ENCODE data around the gene SOWAHA.

SOWAHA gene

GRCh38 chr5:132832612-132833011 lies 19.5 kb downstream of the SOWAHA start:
- Histone ChIP-seq H3K4me2 (ENCODE audit: low read length) (no peak overlapping the region), H3K27ac (ENCODE audit: low read depth, low read length, poor library complexity, severe bottlenecking) (no peak overlapping the region), H4K20me1 (ENCODE audit: insufficient read depth, low read length) (no peaks in the 10 kb centered on the region), H3K9me3 (ENCODE audit: low read length) (no peaks in the 10 kb centered on the region), H2AFZ (ENCODE audit: low read length) (no peak overlapping the region), H3K9me2 (ENCODE audit: low read depth, low read length) (no peaks in the 10 kb centered on the region), H3K79me2 (ENCODE audit: insufficient read depth, low read length) (no peaks in the 10 kb centered on the region), H3K4me3 (ENCODE audit: low read depth, low read length, poor library complexity, severe bottlenecking) (no peak overlapping the region), H3K36me3 (ENCODE audit: insufficient read depth, low read length) (no peaks in the 10 kb centered on the region), H3K27me3 (ENCODE audit: insufficient read depth, low read length) (no peaks in the 10 kb centered on the region), H3K9ac (ENCODE audit: low read length) (no peak overlapping the region), H3F3A (ENCODE audit: insufficient read depth, low read length) (no peaks in the 10 kb centered on the region), H3K4me1 (ENCODE audit: insufficient read depth, low read length, severe bottlenecking) (peaks cover 5% of the 10 kb centered on the region)
- no peak for TF ChIP-seq EZH2 (IDR thresholded peaks at IDR 0.05; ENCODE audit: borderline replicate concordance, low read length)
- TF ChIP-seq CTCF (IDR thresholded peaks at IDR 0.05; ENCODE audit: low read length): no peak

DNA sequence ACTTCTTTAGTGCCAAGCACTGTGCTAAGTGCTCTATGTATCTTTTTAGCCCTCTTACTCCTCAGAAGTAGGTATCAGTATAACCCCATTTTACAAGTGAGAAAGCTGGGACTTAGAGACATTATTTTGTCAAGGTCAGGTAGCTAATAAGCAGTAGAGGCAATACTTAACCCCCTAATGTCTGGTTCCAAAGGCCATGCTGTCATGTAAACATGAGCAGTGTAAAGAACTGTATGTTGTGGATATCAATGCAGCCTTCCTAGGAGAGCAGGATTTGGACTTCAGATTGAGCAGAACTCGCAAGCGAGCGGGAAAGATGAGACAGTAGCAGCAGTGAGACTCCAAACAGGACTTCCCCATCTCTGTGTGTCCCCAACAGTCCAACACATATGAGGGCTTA lies 21.0 kb downstream of the SOWAHA start:
- no peak overlapping the region for H3K4me2 ChIP-seq (ENCODE audit: low read length)
- no peaks in the 10 kb centered on the region for H4K20me1 ChIP-seq (ENCODE audit: insufficient read depth, low read length)
- no peaks in the 10 kb centered on the region for H3K79me2 ChIP-seq (ENCODE audit: insufficient read depth, low read length)
- no peaks in the 10 kb centered on the region for H3F3A ChIP-seq (ENCODE audit: insufficient read depth, low read length)
- H3K9me2 ChIP-seq (ENCODE audit: low read depth, low read length): no peaks in the 10 kb centered on the region
- H3K4me1 ChIP-seq (ENCODE audit: insufficient read depth, low read length, severe bottlenecking): peaks cover 5% of the 10 kb centered on the region
- H3K27ac ChIP-seq (ENCODE audit: low read depth, low read length, poor library complexity, severe bottlenecking): no peak overlapping the region
- no peak overlapping the region for H3K4me3 ChIP-seq (ENCODE audit: low read depth, low read length, poor library complexity, severe bottlenecking)
- no peaks in the 10 kb centered on the region for H3K9me3 ChIP-seq (ENCODE audit: low read length)
- H3K9ac ChIP-seq (ENCODE audit: low read length): no peak overlapping the region
- H3K27me3 ChIP-seq (ENCODE audit: insufficient read depth, low read length): no peaks in the 10 kb centered on the region
- no peak for TF ChIP-seq CTCF (IDR thresholded peaks at IDR 0.05; ENCODE audit: low read length)
- no peak for TF ChIP-seq EZH2 (IDR thresholded peaks at IDR 0.05; ENCODE audit: borderline replicate concordance, low read length)
- H3K36me3 ChIP-seq (ENCODE audit: insufficient read depth, low read length): no peaks in the 10 kb centered on the region
- H2AFZ ChIP-seq (ENCODE audit: low read length): no peak overlapping the region

DNA sequence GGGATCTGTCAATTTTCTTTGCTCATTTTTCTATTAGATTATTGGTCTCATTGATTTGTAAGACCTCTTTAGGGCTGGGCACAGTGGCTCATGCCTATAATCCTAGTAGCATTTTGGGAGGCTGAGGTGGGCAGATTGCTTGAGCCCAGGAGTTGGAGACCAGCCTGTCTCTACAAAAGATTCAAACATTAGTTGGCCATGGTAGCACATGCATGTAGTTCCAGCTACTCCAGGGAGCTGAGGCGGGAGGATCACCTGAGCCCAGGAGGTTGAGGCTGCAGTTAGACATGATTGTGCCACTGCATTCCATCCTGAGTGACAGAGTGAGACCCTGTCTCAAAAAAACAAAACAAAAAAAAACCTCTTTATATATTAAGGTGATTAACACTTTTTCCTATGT lies 23.8 kb downstream of the SOWAHA start:
- no peaks in the 10 kb centered on the region for H3F3A ChIP-seq (ENCODE audit: insufficient read depth, low read length)

More for the DNA sequence above, 23.8 kb downstream of the SOWAHA start:
- Histone ChIP-seq H3K27ac (ENCODE audit: low read depth, low read length, poor library complexity, severe bottlenecking) (no peak overlapping the region), H3K36me3 (ENCODE audit: insufficient read depth, low read length) (no peaks in the 10 kb centered on the region), H3K27me3 (ENCODE audit: insufficient read depth, low read length) (no peaks in the 10 kb centered on the region), H3K9me2 (ENCODE audit: low read depth, low read length) (no peaks in the 10 kb centered on the region), H2AFZ (ENCODE audit: low read length) (no peak overlapping the region), H3K4me2 (ENCODE audit: low read length) (no peak overlapping the region), H3K9ac (ENCODE audit: low read length) (no peak overlapping the region), H3K4me3 (ENCODE audit: low read depth, low read length, poor library complexity, severe bottlenecking) (no peak overlapping the region), H3K79me2 (ENCODE audit: insufficient read depth, low read length) (no peaks in the 10 kb centered on the region), H3K4me1 (ENCODE audit: insufficient read depth, low read length, severe bottlenecking) (no peaks in the 10 kb centered on the region), H4K20me1 (ENCODE audit: insufficient read depth, low read length) (no peaks in the 10 kb centered on the region), H3K9me3 (ENCODE audit: low read length) (no peaks in the 10 kb centered on the region)
- TF ChIP-seq EZH2 (IDR thresholded peaks at IDR 0.05; ENCODE audit: borderline replicate concordance, low read length) (no peak), CTCF (IDR thresholded peaks at IDR 0.05; ENCODE audit: low read length) (no peak)
